Motor neuron (in vitro differentiated cells): ENCODE results near the gene ATP13A3. TPM values are rescaled to one million over a fixed set of nuclear protein-coding genes. Genes with fewer than 3 reads are reported as not detected.

Experiments
- ATAC-seq, 8 experiments: fragments of 200-7000 bp; cut with Tn5 transposase; replicated peaks in 6 of 8; 2 replicates each; pipeline ENCODE4 v1.8.0; 2021; ENCODE audit warnings: mild to moderate bottlenecking in 8 of 8, moderate library complexity in 8 of 8
- H3K27ac ChIP-seq, 2 donors: fragments of 250-450 bp; sonication (Bioruptor Pico); 2 replicates each; pipeline ENCODE4 v1.9.0; 2021; ENCODE audit warnings: antibody characterized with exemption in 2 of 2, mild to moderate bottlenecking in 2 of 2, moderate library complexity in 1 of 2
- H3K4me1 ChIP-seq, 2 donors: fragments of 250-450 bp; sonication (Bioruptor Pico); replicated peaks in 1 of 2; 2 replicates each; pipeline ENCODE4 v1.6.1; 2021; ENCODE audit warnings: antibody characterized with exemption in 2 of 2, mild to moderate bottlenecking in 2 of 2, moderate library complexity in 1 of 2
- H3K4me3 ChIP-seq, 5 donors: fragments of 250-450 bp; sonication (Bioruptor Pico); 2 replicates each; pipeline ENCODE4 v1.9.0; 2021; ENCODE audit warnings: antibody characterized with exemption in 5 of 5, mild to moderate bottlenecking in 5 of 5, moderate library complexity in 4 of 5
- WGBS, 10 experiments: fragments of 450-650 bp; shearing (Covaris generic); methylation state at CpG; one replicate each; pipeline ENCODE4 v1.0.0; 2022; 5-methylcytosine and 5-hydroxymethylcytosine counted together
- in situ Hi-C, 9 experiments: fragments of 400-800 bp; cut with MboI; loops; one replicate each; pipeline ENCODE4 v1.15.0; 2021; ENCODE audit warnings: low sequenced_read_pairs in 9 of 9, low pct_unique_long_range_greater_than_20kb in 2 of 9; ENCODE audit not compliant: unreplicated experiment in 9 of 9
- total RNA-seq, 8 experiments: library from RNA; unstranded; fragments of 300-600 nt; gene quantifications; 2 replicates each; pipeline versions ENCODE4 v1.2.3 to v1.2.4, GENCODE V29; 2022

Gene ATP13A3
- total RNA-seq, 8 experiments from 2014 or later, result 17.8 to 67.9 (median 43.5) TPM

DNA sequence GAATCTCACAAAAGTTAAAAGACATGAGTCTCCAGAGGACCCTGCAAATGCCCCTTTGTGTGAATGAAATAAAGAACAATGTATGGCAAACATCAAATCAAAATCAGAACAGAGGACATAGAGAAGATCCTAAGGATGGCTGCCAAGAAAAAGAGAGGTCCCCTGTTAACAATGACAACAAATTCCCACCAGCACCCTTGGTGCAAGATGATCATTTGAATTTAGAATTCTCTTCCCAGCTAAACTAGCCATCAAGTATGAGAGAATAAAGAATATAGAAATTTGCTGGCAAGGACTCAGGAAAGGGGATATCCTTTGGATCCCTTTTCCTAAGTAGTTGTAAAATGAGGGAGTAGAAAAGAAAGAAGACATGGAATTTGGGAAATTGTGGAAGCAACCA is 96.0 kb downstream of the ATP13A3 start:
- no peak for ATAC-seq
- H3K27ac ChIP-seq, result no peak overlapping the region
- H3K4me3 ChIP-seq, result no peak overlapping the region
- in situ Hi-C loops, result loop anchor here in 1 of 9 experiments (10.0 kb wide), 1 partner anchor 56 kb away; no protein-coding TSS in a partner anchor
- peaks cover 16 to 23% of the 10 kb centered on the region in 2 donors for H3K4me1 ChIP-seq

GRCh38 chr3:194389269-194389668 is 97.5 kb downstream of the ATP13A3 start:
- Histone ChIP-seq H3K27ac (no peak overlapping the region), H3K4me3 (no peak overlapping the region), H3K4me1 (peaks cover under 1 to 10% of the 10 kb centered on the region in 2 donors)
- WGBS, 10 experiments, result 80 to 100% (median 95%) methylated on average over 1 to 6 of the region's 8 CpGs; no CpG with 5 or more reads in 2 of the 10 experiments
- ATAC-seq, result no peak
- in situ Hi-C loops, result no loop called here

- no peak overlapping the region for H3K27ac ChIP-seq
- no peak for ATAC-seq
- in situ Hi-C loops, result no loop called here
- WGBS, 10 experiments, result 50 to 100% (median 92%) methylated on average over 1 to 6 of the region's 8 CpGs; no CpG with 5 or more reads in 6 of the 10 experiments
- H3K4me3 ChIP-seq, result no peak overlapping the region
- peaks cover 0 to 8% of the 10 kb centered on the region in 2 donors for H3K4me1 ChIP-seq
These were observed 98.8 kb downstream of the ATP13A3 start for GRCh38 chr3:194387926-194388418.

DNA sequence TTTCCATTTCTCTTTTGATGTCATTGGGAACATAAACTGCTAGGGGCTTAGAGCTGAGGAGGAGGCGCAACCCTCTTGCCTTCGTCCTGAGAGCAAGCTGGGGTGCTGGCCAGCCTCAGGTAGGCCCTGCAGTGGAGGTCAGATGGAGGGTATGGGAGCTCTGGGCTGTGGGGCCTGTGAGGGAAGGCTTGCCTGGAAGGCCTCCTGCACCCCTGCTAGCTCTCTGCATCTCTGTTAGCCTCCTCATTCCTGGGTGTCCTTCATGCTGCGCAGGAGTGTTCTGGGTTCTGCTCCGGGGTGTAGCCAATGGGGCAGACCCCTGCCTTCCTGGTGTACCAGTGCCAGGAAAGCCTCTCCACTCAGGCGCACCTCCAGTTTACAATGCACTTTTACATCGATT is 99.5 kb downstream of the ATP13A3 start:
- ATAC-seq, result no peak
- no peak overlapping the region for H3K4me3 ChIP-seq
- peaks cover 0 to 13% of the 10 kb centered on the region in 2 donors for H3K4me1 ChIP-seq
- in situ Hi-C loops, result no loop called here
- WGBS, 10 experiments, result 73 to 100% (median 94%) methylated on average over 1 to 4 of the region's 6 CpGs; no CpG with 5 or more reads in 2 of the 10 experiments
- H3K27ac ChIP-seq, result no peak overlapping the region

DNA sequence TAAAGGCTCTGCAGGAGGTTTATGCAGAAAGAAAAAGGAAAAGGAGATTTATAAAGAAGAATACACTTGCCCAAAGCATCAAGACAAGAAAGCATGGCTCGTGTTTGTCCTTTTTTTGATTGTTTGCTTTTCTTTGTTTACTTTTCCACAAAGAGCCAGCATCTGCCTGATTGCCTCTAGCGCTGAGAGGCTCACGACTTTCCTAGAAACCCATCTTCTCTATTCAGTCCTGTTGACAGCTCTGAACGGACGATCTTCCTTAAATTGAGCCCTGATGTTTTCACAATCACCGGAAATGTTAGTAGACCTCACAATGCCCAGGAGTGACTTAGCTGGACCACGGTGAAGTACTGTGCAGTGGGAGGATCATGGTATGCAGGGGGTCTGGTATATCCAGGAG is 100.2 kb downstream of the ATP13A3 start:
- H3K27ac ChIP-seq, result no peak overlapping the region
- WGBS, 10 experiments, result 7 to 67% (median 36%) methylated on average over 1 to 7 of the region's 7 CpGs; no CpG with 5 or more reads in 1 of the 10 experiments
- ATAC-seq, result peak in 4 of 8 experiments; percentile 19 to 73 (median 32)
- no peak overlapping the region for H3K4me3 ChIP-seq
- in situ Hi-C loops, result no loop called here
- H3K4me1 ChIP-seq, result peaks cover 0 to 14% of the 10 kb centered on the region in 2 donors

- H3K4me3 ChIP-seq, result no peak overlapping the region
- in situ Hi-C loops, result no loop called here
- H3K4me1 ChIP-seq, result peaks cover 0 to 14% of the 10 kb centered on the region in 2 donors
- WGBS, 10 experiments, result 50 to 100% (median 93%) methylated on average over 1 to 11 of the region's 15 CpGs; no CpG with 5 or more reads in 1 of the 10 experiments
- no peak overlapping the region for H3K27ac ChIP-seq
- ATAC-seq, result no peak
These were observed 100.7 kb downstream of the ATP13A3 start for GRCh38 chr3:194386066-194386465.

DNA sequence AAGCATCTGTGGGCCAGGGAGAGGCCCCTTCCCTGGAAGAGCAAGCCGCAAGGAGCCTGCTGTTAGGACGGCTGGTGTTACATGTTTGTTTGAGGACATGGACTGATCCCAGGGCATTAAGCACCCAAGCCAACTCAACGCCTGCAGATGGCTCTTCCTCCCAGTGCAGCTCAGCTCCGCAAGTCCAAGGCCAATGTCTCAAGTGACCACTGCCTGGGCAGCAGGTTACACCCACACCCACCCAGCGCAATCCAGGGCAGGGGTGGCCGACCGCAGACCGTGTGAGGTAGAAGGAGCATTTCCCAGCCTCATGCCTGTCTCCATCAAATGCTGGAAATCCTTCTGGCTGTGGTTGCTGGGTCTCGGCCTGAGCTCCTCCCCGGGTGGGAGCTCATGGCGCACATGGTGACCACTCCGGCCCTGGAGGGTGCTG is 102.2 kb downstream of the ATP13A3 start:
- H3K4me1 ChIP-seq, result peaks cover 13 to 18% of the 10 kb centered on the region in 2 donors
- WGBS, 10 experiments, result 60 to 100% (median 79%) methylated on average over 1 to 9 of the region's 12 CpGs; no CpG with 5 or more reads in 4 of the 10 experiments
- in situ Hi-C loops, result no loop called here
- ATAC-seq, result no peak
- H3K4me3 ChIP-seq, result no peak overlapping the region
- no peak overlapping the region for H3K27ac ChIP-seq

GRCh38 chr3:194384156-194384555 is 102.6 kb downstream of the ATP13A3 start:
- H3K4me3 ChIP-seq, result no peak overlapping the region
- in situ Hi-C loops, result no loop called here
- WGBS, 10 experiments, result 80 to 100% (median 100%) methylated on average over 1 to 2 of the region's 6 CpGs; no CpG with 5 or more reads in 5 of the 10 experiments
- H3K27ac ChIP-seq, result no peak overlapping the region
- no peak for ATAC-seq
- H3K4me1 ChIP-seq, result peaks cover 17 to 18% of the 10 kb centered on the region in 2 donors

- H3K4me3 ChIP-seq, result no peak overlapping the region
- in situ Hi-C loops, result no loop called here
- WGBS, 10 experiments, result 80 to 100% (median 88%) methylated on average over 1 to 5 of the region's 14 CpGs; no CpG with 5 or more reads in 3 of the 10 experiments
- ATAC-seq, result no peak
- H3K4me1 ChIP-seq, result peaks cover 18% of the 10 kb centered on the region in 2 donors
- no peak overlapping the region for H3K27ac ChIP-seq
These were observed 103.4 kb downstream of the ATP13A3 start for GRCh38 chr3:194383276-194383940.

DNA sequence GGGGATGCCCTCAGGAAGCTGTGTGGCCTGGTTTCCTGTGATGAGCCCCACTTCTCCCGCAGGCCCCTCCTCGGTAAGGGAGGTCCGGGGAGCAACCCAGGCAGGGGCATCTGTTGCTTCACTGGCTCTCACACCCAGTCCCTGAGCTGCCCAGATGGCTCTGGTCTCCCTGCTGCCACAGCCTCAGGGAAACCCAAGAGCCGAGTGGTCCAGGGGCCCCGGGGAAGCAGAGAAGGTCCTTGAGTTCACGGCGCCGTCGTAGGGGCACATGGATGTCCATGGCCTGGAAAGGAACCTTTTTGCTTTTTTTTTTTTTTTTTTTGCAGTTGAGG is 103.9 kb downstream of the ATP13A3 start:
- in situ Hi-C loops, result no loop called here
- H3K4me3 ChIP-seq, result no peak overlapping the region
- 47 to 100% (median 90%) methylated on average over 1 to 6 of the region's 9 CpGs; no CpG with 5 or more reads in 5 of the 10 experiments for WGBS, 10 experiments
- H3K4me1 ChIP-seq, result peaks cover 18% of the 10 kb centered on the region in 2 donors
- no peak overlapping the region for H3K27ac ChIP-seq
- ATAC-seq, result no peak

- WGBS, 10 experiments, result 40 to 83% (median 72%) methylated on average over 1 to 13 of the region's 20 CpGs; no CpG with 5 or more reads in 5 of the 10 experiments
- H3K4me1 ChIP-seq, result peaks cover 18% of the 10 kb centered on the region in 2 donors
- H3K4me3 ChIP-seq, result no peak overlapping the region
- ATAC-seq, result no peak
- H3K27ac ChIP-seq, result no peak overlapping the region
- in situ Hi-C loops, result no loop called here
These were observed 104.5 kb downstream of the ATP13A3 start for GRCh38 chr3:194382196-194382891.

DNA sequence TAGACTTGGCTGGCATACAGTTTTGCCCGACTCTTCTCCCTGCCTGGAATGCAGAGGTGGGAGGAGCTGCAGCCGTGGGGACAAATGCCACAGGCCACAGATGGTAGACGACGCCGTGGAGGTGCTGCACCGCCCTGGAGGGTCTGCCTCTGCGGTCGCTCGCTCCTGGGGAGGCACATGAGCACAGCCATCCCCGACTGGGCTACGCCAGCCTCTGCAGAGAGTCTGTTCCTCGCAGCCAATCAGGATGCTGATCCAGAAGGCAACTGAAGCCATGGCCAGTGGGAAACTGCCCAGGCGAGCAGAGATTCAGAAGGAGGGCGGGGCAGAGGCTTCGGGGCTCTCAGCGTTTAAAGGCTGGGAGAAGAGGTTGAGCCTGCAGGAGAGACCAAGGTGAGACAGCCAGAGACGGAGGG is 105.3 kb downstream of the ATP13A3 start:
- Histone ChIP-seq H3K27ac (no peak overlapping the region), H3K4me1 (peaks cover 12 to 18% of the 10 kb centered on the region in 2 donors), H3K4me3 (no peak overlapping the region)
- WGBS, 10 experiments, result 20 to 89% (median 80%) methylated on average over 1 to 7 of the region's 17 CpGs; no CpG with 5 or more reads in 5 of the 10 experiments
- in situ Hi-C loops, result no loop called here
- ATAC-seq, result peak in 2 of 8 experiments; percentile 35 to 50

DNA sequence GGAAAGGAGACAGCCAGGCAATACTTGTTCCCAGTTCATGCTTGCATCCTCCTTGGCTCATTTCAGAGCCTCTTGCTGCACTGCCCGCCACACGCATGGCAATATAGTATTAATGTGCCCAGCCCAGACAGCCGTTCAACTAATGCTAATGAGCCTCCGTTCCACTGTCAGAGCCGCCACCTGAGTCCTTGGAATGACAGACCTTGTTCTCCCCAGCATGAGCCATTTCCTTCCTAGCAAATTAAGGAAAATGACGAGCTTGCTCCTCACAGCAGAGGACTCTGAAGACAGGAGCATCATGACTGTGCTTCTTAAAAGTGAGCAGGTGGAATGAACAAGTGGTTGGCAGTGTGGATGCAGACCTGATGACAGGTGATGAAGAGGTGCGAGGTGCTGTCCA is 106.5 kb downstream of the ATP13A3 start:
- Histone ChIP-seq H3K4me3 (no peak overlapping the region), H3K27ac (no peak overlapping the region), H3K4me1 (peaks cover 18 to 26% of the 10 kb centered on the region in 2 donors)
- ATAC-seq, result peak in 5 of 8 experiments; percentile 28 to 64 (median 43)
- in situ Hi-C loops, result no loop called here
- 59 to 95% (median 80%) methylated on average over 1 to 7 of the region's 7 CpGs; no CpG with 5 or more reads in 3 of the 10 experiments for WGBS, 10 experiments
